ENCODE measurements around the gene FZR1.

DNA sequence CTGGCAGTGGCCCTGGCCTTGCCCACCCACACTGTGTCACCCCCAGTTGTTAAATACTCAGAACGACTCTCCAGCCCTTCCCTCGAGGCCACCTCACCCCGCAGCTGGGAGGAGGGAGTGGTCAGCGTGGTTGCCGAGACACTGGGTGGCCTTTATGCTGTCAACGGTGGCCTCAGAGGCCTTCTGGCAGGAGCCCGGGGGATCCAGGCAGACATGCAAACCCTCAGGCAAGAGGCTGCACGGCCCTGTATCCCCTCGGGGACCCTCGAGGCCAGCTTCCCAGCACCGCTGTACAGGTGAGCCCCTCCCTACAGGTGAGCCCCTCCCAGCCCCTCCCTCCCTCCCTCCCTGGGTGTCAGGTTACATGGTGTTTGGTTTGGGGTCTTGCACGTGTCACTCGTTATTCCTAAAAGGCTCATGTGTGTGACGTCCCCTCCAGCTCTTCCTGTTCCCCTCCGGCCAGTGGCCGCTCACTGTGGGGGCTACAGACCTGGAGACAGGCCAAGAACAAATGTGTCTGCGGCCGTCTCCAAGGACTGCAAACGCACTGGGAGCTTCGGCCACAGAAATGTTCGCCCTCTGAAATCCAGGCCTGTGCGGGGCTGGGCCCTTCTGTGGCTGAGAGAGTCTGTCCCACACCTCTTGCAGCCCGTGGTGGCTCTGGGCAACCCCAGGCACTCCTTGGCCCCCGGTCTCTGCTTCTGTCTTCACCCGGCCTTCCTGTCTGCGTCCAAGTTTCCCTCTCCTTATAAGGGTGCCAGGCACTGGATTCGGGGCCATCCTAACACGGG is 33.0 kb downstream of the FZR1 start, which contains the start of gene TEKTIP1:
- TF ChIP-seq CREB1 (CRISPR knock-in tag; IDR thresholded peaks at IDR 0.05; ENCODE audit: low read depth) (no peak), EZH2 (IDR thresholded peaks at IDR 0.05; ENCODE audit: low read depth, unreplicated experiment) (no peak), EZH2phosphoT487 (IDR thresholded peaks at IDR 0.05; ENCODE audit: unreplicated experiment) (no peak)
- TF ChIP-seq, protein P1, sequence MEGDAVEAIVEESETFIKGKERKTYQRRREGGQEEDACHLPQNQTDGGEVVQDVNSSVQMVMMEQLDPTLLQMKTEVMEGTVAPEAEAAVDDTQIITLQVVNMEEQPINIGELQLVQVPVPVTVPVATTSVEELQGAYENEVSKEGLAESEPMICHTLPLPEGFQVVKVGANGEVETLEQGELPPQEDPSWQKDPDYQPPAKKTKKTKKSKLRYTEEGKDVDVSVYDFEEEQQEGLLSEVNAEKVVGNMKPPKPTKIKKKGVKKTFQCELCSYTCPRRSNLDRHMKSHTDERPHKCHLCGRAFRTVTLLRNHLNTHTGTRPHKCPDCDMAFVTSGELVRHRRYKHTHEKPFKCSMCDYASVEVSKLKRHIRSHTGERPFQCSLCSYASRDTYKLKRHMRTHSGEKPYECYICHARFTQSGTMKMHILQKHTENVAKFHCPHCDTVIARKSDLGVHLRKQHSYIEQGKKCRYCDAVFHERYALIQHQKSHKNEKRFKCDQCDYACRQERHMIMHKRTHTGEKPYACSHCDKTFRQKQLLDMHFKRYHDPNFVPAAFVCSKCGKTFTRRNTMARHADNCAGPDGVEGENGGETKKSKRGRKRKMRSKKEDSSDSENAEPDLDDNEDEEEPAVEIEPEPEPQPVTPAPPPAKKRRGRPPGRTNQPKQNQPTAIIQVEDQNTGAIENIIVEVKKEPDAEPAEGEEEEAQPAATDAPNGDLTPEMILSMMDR (conservative IDR thresholded peaks at IDR 0.05; ENCODE audit: low read depth in 2 of 2), result no peak
- TF ChIP-seq, protein P2, sequence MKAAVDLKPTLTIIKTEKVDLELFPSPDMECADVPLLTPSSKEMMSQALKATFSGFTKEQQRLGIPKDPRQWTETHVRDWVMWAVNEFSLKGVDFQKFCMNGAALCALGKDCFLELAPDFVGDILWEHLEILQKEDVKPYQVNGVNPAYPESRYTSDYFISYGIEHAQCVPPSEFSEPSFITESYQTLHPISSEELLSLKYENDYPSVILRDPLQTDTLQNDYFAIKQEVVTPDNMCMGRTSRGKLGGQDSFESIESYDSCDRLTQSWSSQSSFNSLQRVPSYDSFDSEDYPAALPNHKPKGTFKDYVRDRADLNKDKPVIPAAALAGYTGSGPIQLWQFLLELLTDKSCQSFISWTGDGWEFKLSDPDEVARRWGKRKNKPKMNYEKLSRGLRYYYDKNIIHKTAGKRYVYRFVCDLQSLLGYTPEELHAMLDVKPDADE (IDR thresholded peaks at IDR 0.05), result no peak
